ENCODE data around the gene PPM1H. TPM values are rescaled to one million over a fixed set of nuclear protein-coding genes. Genes with fewer than 3 reads are reported as not detected.

Gene PPM1H
- total and polyA plus RNA-seq, 8 donors, result 0.29 to 12.5 (median 3.7) TPM

DNA sequence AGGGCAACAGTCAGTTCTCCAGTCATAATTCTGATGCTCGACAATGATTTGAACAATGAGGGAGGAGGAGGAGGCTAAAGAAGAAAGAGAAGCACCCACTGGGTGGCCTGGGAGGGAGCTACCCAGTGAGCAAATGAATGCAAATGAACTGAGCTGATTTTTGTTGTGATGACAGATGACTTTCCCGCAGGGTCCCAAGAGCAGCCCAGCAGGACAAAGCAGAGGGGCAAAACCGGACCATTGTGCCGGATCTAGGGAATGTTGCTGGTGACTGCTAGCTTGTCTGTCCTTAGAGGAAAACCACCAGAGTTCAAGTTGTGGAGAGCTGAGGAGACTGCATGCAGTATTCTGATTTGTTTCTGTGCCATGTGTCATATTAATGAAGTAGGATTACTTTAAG lies 305.5 kb downstream of the PPM1H start:
- DNase-seq, result no peak
- Histone ChIP-seq H3K36me3 (no peaks in the 10 kb centered on the region), H3K9me3 (no peaks in the 10 kb centered on the region), H3K27me3 (peaks cover 0 to 6% (median 0%) of the 10 kb centered on the region in 3 donors), H3K4me3 (no peak overlapping the region), H3K4me1 (peaks cover 10 to 32% (median 17%) of the 10 kb centered on the region in 4 donors), H3K27ac (no peak overlapping the region)
- 67 to 88% (median 80%) methylated on average over 4 of the region's 4 CpGs for WGBS, 5 donors
- no peak for TF ChIP-seq POLR2A (IDR thresholded peaks at IDR 0.05)
- intact Hi-C loops (cut with DNase I; ENCODE audit: low total_unique reads), result no loop called here

GRCh38 chr12:62627181-62627580 lies 307.8 kb downstream of the PPM1H start:
- intact Hi-C loops (cut with DNase I; ENCODE audit: low total_unique reads), result no loop called here
- no peak for DNase-seq
- H3K9me3 ChIP-seq, result no peaks in the 10 kb centered on the region
- H3K36me3 ChIP-seq, result no peaks in the 10 kb centered on the region
- WGBS, 5 donors, result 87 to 100% (median 92%) methylated on average over 2 of the region's 2 CpGs
- peaks cover 0 to 26% (median 8%) of the 10 kb centered on the region in 4 donors for H3K4me1 ChIP-seq
- peaks cover 0 to under 1% (median 0%) of the 10 kb centered on the region in 3 donors for H3K27me3 ChIP-seq
- TF ChIP-seq EP300 (IDR thresholded peaks at IDR 0.05) (no peak), POLR2A (IDR thresholded peaks at IDR 0.05) (no peak), POLR2AphosphoS5 (IDR thresholded peaks at IDR 0.05) (no peak)
- TF ChIP-seq, protein P1, sequence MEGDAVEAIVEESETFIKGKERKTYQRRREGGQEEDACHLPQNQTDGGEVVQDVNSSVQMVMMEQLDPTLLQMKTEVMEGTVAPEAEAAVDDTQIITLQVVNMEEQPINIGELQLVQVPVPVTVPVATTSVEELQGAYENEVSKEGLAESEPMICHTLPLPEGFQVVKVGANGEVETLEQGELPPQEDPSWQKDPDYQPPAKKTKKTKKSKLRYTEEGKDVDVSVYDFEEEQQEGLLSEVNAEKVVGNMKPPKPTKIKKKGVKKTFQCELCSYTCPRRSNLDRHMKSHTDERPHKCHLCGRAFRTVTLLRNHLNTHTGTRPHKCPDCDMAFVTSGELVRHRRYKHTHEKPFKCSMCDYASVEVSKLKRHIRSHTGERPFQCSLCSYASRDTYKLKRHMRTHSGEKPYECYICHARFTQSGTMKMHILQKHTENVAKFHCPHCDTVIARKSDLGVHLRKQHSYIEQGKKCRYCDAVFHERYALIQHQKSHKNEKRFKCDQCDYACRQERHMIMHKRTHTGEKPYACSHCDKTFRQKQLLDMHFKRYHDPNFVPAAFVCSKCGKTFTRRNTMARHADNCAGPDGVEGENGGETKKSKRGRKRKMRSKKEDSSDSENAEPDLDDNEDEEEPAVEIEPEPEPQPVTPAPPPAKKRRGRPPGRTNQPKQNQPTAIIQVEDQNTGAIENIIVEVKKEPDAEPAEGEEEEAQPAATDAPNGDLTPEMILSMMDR (IDR thresholded peaks at IDR 0.05), result no peak
- H3K27ac ChIP-seq, result no peak overlapping the region
- H3K4me3 ChIP-seq, result no peak overlapping the region

DNA sequence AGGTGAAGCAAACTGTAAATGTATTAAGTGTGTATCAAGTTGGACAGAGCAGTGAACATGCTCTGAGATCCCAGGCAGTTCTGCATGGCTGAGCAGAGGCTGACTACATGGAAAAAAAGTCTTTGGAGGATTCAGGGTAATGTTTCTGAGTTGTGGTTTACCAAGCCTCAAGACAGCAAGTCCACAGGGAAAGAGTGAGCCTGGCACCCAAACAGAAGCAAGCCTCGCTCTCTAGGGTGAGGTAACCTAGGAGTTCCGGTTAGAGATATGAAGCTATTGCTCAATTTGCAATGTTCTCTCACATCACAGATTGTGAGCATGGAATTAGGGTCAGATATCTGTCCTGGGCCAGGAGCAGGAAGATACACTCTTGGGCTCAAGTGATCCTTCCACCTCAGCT lies 309.7 kb downstream of the PPM1H start:
- peak; percentile 40 to 49 for DNase-seq
- Histone ChIP-seq H3K9me3 (no peaks in the 10 kb centered on the region), H3K36me3 (no peaks in the 10 kb centered on the region), H3K4me3 (no peak overlapping the region), H3K27me3 (no peaks in the 10 kb centered on the region), H3K27ac (no peak overlapping the region), H3K4me1 (peaks cover 0 to 16% (median 2%) of the 10 kb centered on the region in 4 donors)
- 43 to 69% (median 59%) methylated on average over 2 of the region's 2 CpGs for WGBS, 5 donors
- TF ChIP-seq POLR2A (IDR thresholded peaks at IDR 0.05) (no peak), POLR2AphosphoS5 (IDR thresholded peaks at IDR 0.05) (peak in 1 of 3 donors; percentile 32)
- intact Hi-C loops (cut with DNase I; ENCODE audit: low total_unique reads), result no loop called here

GRCh38 chr12:62622177-62622576 lies 312.8 kb downstream of the PPM1H start:
- no peak for DNase-seq
- Histone ChIP-seq H3K27ac (no peak overlapping the region), H3K27me3 (no peaks in the 10 kb centered on the region), H3K4me3 (no peak overlapping the region), H3K36me3 (no peaks in the 10 kb centered on the region), H3K9me3 (no peaks in the 10 kb centered on the region), H3K4me1 (peaks cover 0 to 25% (median 3%) of the 10 kb centered on the region in 4 donors)
- TF ChIP-seq POLR2AphosphoS5 (IDR thresholded peaks at IDR 0.05) (no peak), EP300 (IDR thresholded peaks at IDR 0.05) (no peak), POLR2A (IDR thresholded peaks at IDR 0.05) (no peak)
- TF ChIP-seq, protein P1 (IDR thresholded peaks at IDR 0.05), result no peak
- intact Hi-C loops (cut with DNase I; ENCODE audit: low total_unique reads), result no loop called here
- 67 to 79% (median 76%) methylated on average over 2 of the region's 2 CpGs for WGBS, 5 donors

DNA sequence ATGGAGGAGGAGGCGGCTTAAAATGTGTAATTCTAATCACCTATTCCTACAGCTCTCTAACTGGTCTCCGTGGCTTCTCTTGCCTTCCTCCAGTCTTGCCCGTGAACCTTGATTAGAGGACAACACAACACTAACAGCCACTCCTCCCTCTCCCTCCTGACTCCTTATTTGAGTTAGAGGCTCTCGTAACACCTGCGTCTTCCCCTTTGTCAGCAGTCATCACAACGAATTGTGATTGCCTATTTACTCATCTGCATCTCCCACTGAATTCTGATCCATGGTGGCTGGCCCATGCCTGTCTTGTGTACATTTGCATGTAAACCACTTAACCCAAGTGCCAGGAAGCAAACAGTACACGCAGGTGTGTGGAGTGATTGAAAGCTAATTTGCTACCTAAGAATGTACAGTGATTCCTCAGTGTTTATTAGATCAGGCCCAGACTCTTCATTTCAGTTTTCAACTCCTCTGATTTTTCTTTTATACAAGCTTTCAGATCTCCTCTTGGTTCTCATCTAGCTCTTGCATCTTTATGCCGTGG lies 313.8 kb downstream of the PPM1H start:
- WGBS, 5 donors, result 46 to 64% (median 55%) methylated on average over 8 of the region's 8 CpGs
- Histone ChIP-seq H3K36me3 (peaks cover 0 to 3% (median 0%) of the 10 kb centered on the region in 4 donors), H3K27me3 (no peaks in the 10 kb centered on the region)

More for the DNA sequence above, 313.8 kb downstream of the PPM1H start:
- intact Hi-C loops (cut with DNase I; ENCODE audit: low total_unique reads), result no loop called here
- H3K27ac ChIP-seq, result no peak overlapping the region
- peaks cover 0 to 26% (median 3%) of the 10 kb centered on the region in 4 donors for H3K4me1 ChIP-seq
- TF ChIP-seq EP300 (IDR thresholded peaks at IDR 0.05), result no peak
- no peak for TF ChIP-seq POLR2A (IDR thresholded peaks at IDR 0.05)
- TF ChIP-seq, protein P1 (IDR thresholded peaks at IDR 0.05), result no peak
- TF ChIP-seq POLR2AphosphoS5 (IDR thresholded peaks at IDR 0.05), result no peak
- no peaks in the 10 kb centered on the region for H3K9me3 ChIP-seq
- no peak overlapping the region for H3K4me3 ChIP-seq
- DNase-seq, result no peak

Measured in stomach (tissue), 9 donors.